IPS-15b (cell line): ENCODE results near the gene GPR173.

Experiments used
- H3K27me3 ChIP-seq: one replicate; pipeline ENCODE4 v1.6.1; 2013; ENCODE audit warnings: low read length; ENCODE audit not compliant: control insufficient read depth, insufficient read depth
- H3K36me3 ChIP-seq: one replicate; pipeline ENCODE4 v1.6.1; 2013; ENCODE audit warnings: low read length; ENCODE audit not compliant: control insufficient read depth, insufficient read depth
- H3K4me1 ChIP-seq: one replicate; pipeline ENCODE4 v1.6.1; 2013; ENCODE audit warnings: mild to moderate bottlenecking, low read length; ENCODE audit not compliant: control insufficient read depth, insufficient read depth
- H3K4me3 ChIP-seq: one replicate; pipeline ENCODE4 v1.5.1; 2013; ENCODE audit warnings: low read depth, low read length
- H3K9ac ChIP-seq: one replicate; pipeline ENCODE4 v1.6.1; 2013; ENCODE audit warnings: low read depth, mild to moderate bottlenecking, low read length
- H3K9me3 ChIP-seq: one replicate; pipeline ENCODE4 v1.6.1; 2013; ENCODE audit warnings: mild to moderate bottlenecking, low read length; ENCODE audit not compliant: control insufficient read depth, insufficient read depth

Gene GPR173

DNA sequence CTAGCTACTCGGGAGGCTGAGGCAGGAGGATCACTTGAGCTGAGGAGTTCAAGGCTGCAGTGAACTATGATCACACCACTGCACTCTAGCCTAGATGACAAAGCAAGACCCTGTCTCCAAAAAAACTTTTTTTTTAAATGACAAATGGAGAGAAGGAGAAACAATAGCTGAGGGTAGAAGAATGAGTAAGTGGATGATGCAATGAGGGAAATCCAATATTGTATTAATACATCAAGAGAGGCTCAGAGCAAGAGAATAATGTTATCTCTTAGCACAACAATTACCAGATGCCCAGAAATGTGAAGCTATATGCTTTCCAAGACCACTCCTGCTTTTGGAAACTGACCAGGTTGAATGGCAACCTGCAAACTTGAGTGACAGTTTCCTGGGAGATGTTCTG lies 19.9 kb upstream of the GPR173 start:
- no peaks in the 10 kb centered on the region for H3K27me3 ChIP-seq
- no peak overlapping the region for H3K4me3 ChIP-seq
- no peaks in the 10 kb centered on the region for H3K4me1 ChIP-seq
- no peaks in the 10 kb centered on the region for H3K9me3 ChIP-seq
- no peaks in the 10 kb centered on the region for H3K36me3 ChIP-seq
- no peak overlapping the region for H3K9ac ChIP-seq

DNA sequence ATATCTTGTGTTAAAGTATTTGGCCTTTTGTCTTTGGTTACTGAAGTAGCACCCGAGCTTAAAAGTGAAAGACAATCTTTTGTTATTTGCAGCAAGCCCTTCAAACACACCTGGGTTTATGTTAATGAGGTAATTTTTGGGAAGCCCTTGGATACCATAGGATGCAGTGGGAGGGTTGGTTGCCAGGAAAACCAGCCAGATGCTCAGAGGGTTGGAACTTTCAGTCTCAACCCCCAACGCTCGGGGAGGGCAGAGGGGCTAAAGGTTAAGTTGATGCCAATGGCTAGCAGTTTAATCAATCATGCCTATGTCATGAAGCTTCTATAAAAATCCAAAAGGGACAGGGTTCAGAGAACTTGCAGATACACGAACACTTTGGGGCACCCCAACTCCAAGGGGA lies 17.2 kb upstream of the GPR173 start:
- no peaks in the 10 kb centered on the region for H3K9me3 ChIP-seq
- no peaks in the 10 kb centered on the region for H3K36me3 ChIP-seq
- no peak overlapping the region for H3K9ac ChIP-seq
- H3K27me3 ChIP-seq, result no peaks in the 10 kb centered on the region
- no peaks in the 10 kb centered on the region for H3K4me1 ChIP-seq
- no peak overlapping the region for H3K4me3 ChIP-seq

DNA sequence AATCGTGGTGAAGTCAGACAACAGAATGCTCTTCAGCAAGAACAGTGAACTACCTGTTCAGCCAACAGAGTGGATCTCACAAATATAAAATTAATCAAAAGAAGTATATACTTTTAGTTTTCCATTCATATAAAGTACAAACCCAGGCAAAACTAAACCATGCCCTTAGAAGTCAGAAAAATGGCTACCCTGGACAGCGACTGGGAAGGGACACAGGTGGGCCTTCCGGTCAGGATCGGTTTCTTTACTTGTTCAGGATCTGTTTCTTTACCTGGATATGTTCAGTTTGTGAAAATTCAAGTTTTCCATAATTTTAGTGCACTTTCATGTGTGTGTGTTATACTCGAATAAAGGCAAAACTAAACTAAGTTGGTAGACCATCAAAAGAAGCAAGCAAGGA lies 12.4 kb upstream of the GPR173 start:
- H3K36me3 ChIP-seq, result no peaks in the 10 kb centered on the region
- no peaks in the 10 kb centered on the region for H3K4me1 ChIP-seq
- no peaks in the 10 kb centered on the region for H3K9me3 ChIP-seq
- H3K27me3 ChIP-seq, result no peaks in the 10 kb centered on the region
- H3K9ac ChIP-seq, result no peak overlapping the region
- H3K4me3 ChIP-seq, result no peak overlapping the region

DNA sequence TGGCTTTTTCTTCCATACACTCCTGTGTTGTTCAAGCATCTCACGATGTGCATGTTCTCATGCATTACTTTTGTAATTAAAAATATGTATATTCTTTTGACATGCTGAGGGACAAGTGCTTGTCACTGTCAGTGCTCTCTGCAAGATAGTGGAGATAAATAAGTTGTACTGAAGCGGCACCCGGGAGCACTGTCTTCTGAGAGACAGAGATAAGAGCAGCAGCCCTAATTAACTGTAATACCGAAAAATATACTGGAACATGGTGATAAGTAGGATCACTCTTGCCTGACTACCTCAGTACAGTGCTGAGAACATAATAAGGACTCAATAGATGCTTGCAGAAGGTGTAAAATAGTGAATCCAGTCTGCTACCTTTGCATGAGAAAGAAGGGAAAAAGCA lies 9.4 kb upstream of the GPR173 start:
- Histone ChIP-seq H3K27me3 (no peaks in the 10 kb centered on the region), H3K9ac (no peak overlapping the region), H3K9me3 (no peaks in the 10 kb centered on the region), H3K36me3 (no peaks in the 10 kb centered on the region), H3K4me3 (no peak overlapping the region), H3K4me1 (no peaks in the 10 kb centered on the region)

GRCh38 chrX:53044995-53045394 lies 3.6 kb upstream of the GPR173 start:
- Histone ChIP-seq H3K4me3 (no peak overlapping the region), H3K9me3 (no peaks in the 10 kb centered on the region), H3K9ac (no peak overlapping the region), H3K4me1 (no peaks in the 10 kb centered on the region), H3K27me3 (no peaks in the 10 kb centered on the region), H3K36me3 (no peaks in the 10 kb centered on the region)

DNA sequence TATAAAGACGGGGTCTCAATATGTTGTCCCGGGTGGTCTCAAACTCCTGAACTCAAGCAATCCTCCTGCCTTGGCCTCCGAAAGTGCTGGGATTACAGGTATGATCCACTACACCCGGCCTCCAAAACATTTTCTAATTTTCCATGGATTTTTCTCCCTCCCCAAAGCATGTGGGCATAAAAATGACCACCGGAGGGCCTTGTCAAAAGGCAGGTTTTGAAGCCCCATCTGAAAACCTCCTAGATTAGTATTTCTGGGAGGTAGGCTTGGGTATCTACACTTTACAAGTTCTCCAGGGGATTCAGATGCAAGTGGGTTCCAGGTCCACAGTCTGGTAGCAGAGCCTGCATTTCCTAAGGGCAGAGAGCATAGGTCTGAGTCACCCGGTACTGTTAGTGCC lies 1.4 kb upstream of the GPR173 start:
- H3K9ac ChIP-seq, result no peak overlapping the region

GRCh38 chrX:53049127-53049517 lies 533 bp downstream of the GPR173 start:
- H3K27me3 ChIP-seq, result no peaks in the 10 kb centered on the region
- H3K9me3 ChIP-seq, result no peaks in the 10 kb centered on the region
- no peak overlapping the region for H3K9ac ChIP-seq
- no peaks in the 10 kb centered on the region for H3K4me1 ChIP-seq
- no peaks in the 10 kb centered on the region for H3K36me3 ChIP-seq
- peak overlapping the region; percentile 70 for H3K4me3 ChIP-seq

More for the DNA sequence above, 1.4 kb upstream of the GPR173 start:
- Histone ChIP-seq H3K4me3 (no peak overlapping the region), H3K27me3 (no peaks in the 10 kb centered on the region), H3K36me3 (no peaks in the 10 kb centered on the region), H3K4me1 (no peaks in the 10 kb centered on the region), H3K9me3 (no peaks in the 10 kb centered on the region)

- H3K9ac ChIP-seq, result no peak overlapping the region
- no peaks in the 10 kb centered on the region for H3K36me3 ChIP-seq
- H3K9me3 ChIP-seq, result no peaks in the 10 kb centered on the region
- H3K4me3 ChIP-seq, result no peak overlapping the region
- no peaks in the 10 kb centered on the region for H3K4me1 ChIP-seq
- no peaks in the 10 kb centered on the region for H3K27me3 ChIP-seq
These were observed 2.3 kb downstream of the GPR173 start for GRCh38 chrX:53050841-53051240.

- Histone ChIP-seq H3K4me3 (no peak overlapping the region), H3K27me3 (no peaks in the 10 kb centered on the region), H3K9ac (no peak overlapping the region), H3K36me3 (no peaks in the 10 kb centered on the region), H3K4me1 (no peaks in the 10 kb centered on the region), H3K9me3 (no peaks in the 10 kb centered on the region)
These were observed 6.8 kb downstream of the GPR173 start for GRCh38 chrX:53055244-53055849.

DNA sequence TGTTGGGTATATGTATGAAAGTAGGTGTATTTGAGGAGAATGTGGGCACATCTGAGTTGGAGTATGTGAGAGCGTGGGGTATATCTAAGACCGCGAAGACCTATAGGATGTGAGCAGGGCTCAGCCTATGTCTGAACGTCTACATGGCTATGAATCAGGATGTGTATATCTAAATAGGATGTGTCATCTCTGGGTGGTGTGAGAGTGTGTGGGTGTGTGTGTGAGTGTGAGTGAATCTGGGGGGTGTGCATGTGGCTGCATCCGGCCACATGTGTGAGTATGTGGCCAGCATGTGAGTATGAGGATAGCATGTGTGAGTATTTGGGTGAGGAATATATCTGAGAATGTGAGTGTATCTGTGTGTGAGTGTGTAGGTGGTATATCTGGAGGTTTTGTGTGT lies 7.7 kb downstream of the GPR173 start:
- Histone ChIP-seq H3K36me3 (no peaks in the 10 kb centered on the region), H3K9ac (no peak overlapping the region), H3K27me3 (no peaks in the 10 kb centered on the region), H3K4me3 (no peak overlapping the region), H3K4me1 (no peaks in the 10 kb centered on the region), H3K9me3 (no peaks in the 10 kb centered on the region)

- Histone ChIP-seq H3K27me3 (no peaks in the 10 kb centered on the region), H3K4me3 (no peak overlapping the region), H3K9ac (no peak overlapping the region), H3K4me1 (no peaks in the 10 kb centered on the region), H3K9me3 (no peaks in the 10 kb centered on the region), H3K36me3 (no peaks in the 10 kb centered on the region)
These were observed 16.5 kb downstream of the GPR173 start for GRCh38 chrX:53065104-53065503.

GRCh38 chrX:53071064-53071463 lies 22.5 kb downstream of the GPR173 start:
- Histone ChIP-seq H3K9me3 (no peaks in the 10 kb centered on the region), H3K9ac (no peak overlapping the region), H3K4me1 (peaks cover 4% of the 10 kb centered on the region), H3K27me3 (no peaks in the 10 kb centered on the region), H3K36me3 (no peaks in the 10 kb centered on the region), H3K4me3 (no peak overlapping the region)
